CD4-positive, alpha-beta T cell (primary cell): ENCODE data around the gene SYDE2. TPM values are rescaled to one million over a fixed set of nuclear protein-coding genes. Genes with fewer than 3 reads are reported as not detected.
A peak's percentile ranks its signal among the peaks of the same experiment; 100 is the strongest.

Source experiments
- ATAC-seq: fragments of 200-7000 bp; cut with Tn5 transposase; one replicate; pipeline ENCODE4 v1.10.0; 2022; ENCODE audit warnings: mild to moderate bottlenecking; ENCODE audit not compliant: poor library complexity
- CTCF ChIA-PET: fragments of 350-600 bp; sonication (Branson Sonifier 250); formaldehyde crosslinking; loops from one replicate; lab custom pipeline; 2021; ENCODE audit warnings: antibody characterized with exemption, inconsistent platforms; lab: Charles Lee
- POLR2A ChIA-PET: fragments of 350-600 bp; sonication (Branson Sonifier 250); formaldehyde crosslinking; loops from one replicate; lab custom pipeline; 2021; ENCODE audit warnings: antibody characterized with exemption, inconsistent platforms; lab: Charles Lee
- DNase-seq, 14 experiments: peaks; one replicate each; pipeline ENCODE4 v3.0.0-alpha.2; 2013 to 2020; ENCODE audit warnings: mixed read lengths in 2 of 14
- H3K27ac ChIP-seq, 2 donors: one replicate each; pipeline versions ENCODE4 v1.5.1 to v1.7.0; 2013; ENCODE audit warnings: low read length in 2 of 2, low read depth in 1 of 2, mild to moderate bottlenecking in 1 of 2
- H3K27me3 ChIP-seq, 2 experiments: 1 replicate in 1 of 2; 2 replicates in 1 of 2; pipeline versions ENCODE4 v1.6.1 to v1.7.0; 2013; ENCODE audit warnings: low read length in 2 of 2, control low read depth in 1 of 2, mild to moderate bottlenecking in 1 of 2, moderate library complexity in 1 of 2; ENCODE audit not compliant: insufficient read depth in 2 of 2, control insufficient read depth in 1 of 2
- H3K36me3 ChIP-seq: one replicate; pipeline ENCODE4 v1.6.1; 2013; ENCODE audit warnings: low read length, control low read depth; ENCODE audit not compliant: insufficient read depth
- H3K4me1 ChIP-seq: one replicate; pipeline ENCODE4 v1.6.1; 2013; ENCODE audit warnings: low read length, control low read depth; ENCODE audit not compliant: insufficient read depth
- H3K4me3 ChIP-seq: one replicate; pipeline ENCODE4 v1.5.1; 2013; ENCODE audit warnings: mild to moderate bottlenecking, low read length, moderate library complexity
- H3K9me3 ChIP-seq, 2 experiments: 1 replicate in 1 of 2; 2 replicates in 1 of 2; pipeline versions ENCODE4 v1.6.1 to v1.7.0; 2013; ENCODE audit warnings: low read length in 2 of 2, mild to moderate bottlenecking in 2 of 2, control low read depth in 1 of 2, moderate library complexity in 1 of 2; ENCODE audit not compliant: control insufficient read depth in 1 of 2, insufficient read depth in 1 of 2
- H3K27ac Mint-ChIP-seq: one replicate; pipeline ENCODE4 v1.8.0; 2020; ENCODE audit warnings: mixed read lengths
- H3K27me3 Mint-ChIP-seq: one replicate; pipeline ENCODE4 v1.8.0; 2021; ENCODE audit warnings: mixed read lengths
- H3K36me3 Mint-ChIP-seq: one replicate; pipeline ENCODE4 v1.8.0; 2021; ENCODE audit warnings: low read depth, mixed read lengths
- H3K4me1 Mint-ChIP-seq: one replicate; pipeline ENCODE4 v1.8.0; 2021; ENCODE audit warnings: low read depth, mixed read lengths
- H3K4me3 Mint-ChIP-seq: one replicate; pipeline ENCODE4 v1.8.0; 2020; ENCODE audit warnings: mild to moderate bottlenecking, mixed read lengths
- H3K9me3 Mint-ChIP-seq: one replicate; pipeline ENCODE4 v1.8.0; 2020; ENCODE audit warnings: mixed read lengths
- CTCF ChIP-seq: fragments of 200-600 bp; IDR thresholded peaks from one replicate; pipeline ENCODE4 v1.8.0; 2022; ENCODE audit warnings: antibody characterized with exemption, mild to moderate bottlenecking
- intact Hi-C, 2 experiments: fragments of 100-400 bp; cut with DNase I in 1 of 2; cut with micrococcal nuclease in 1 of 2; formaldehyde crosslinking; loops; one replicate each; pipeline versions ENCODE4 v1.15.1 to v1.9.0; 2023 to 2025; cut with DNase I, micrococcal nuclease
- microRNA-seq: library from miRNA; unstranded; fragments of <30 nt; microRNA quantifications from one replicate; pipeline ENCODE4 v1.2.0, GENCODE V29; 2021; ENCODE audit warnings: borderline microRNAs expressed, borderline replicate concordance
- total RNA-seq, 174 experiments: library from RNA in 2 of 174; stranded (reverse) in 2 of 174; gene quantifications; one replicate each; pipeline ENCODE4 v1.2.3 and lab custom pipeline; 2021 to 2026

Gene SYDE2
- total RNA-seq, 2 experiments from 2014 or later: 6.4 to 6.9 TPM

- H3K27me3 Mint-ChIP-seq: peaks cover 1% of the 10 kb centered on the region
- no peak for ATAC-seq
- no peak overlapping the region for H3K27ac Mint-ChIP-seq
- TF ChIP-seq CTCF: no peak
- ChIA-PET POLR2A (no interaction called here), CTCF (no interaction called here)
- Histone ChIP-seq H3K27ac (no peak overlapping the region), H3K36me3 (no peaks in the 10 kb centered on the region), H3K27me3 (no peaks in the 10 kb centered on the region), H3K4me3 (no peak overlapping the region), H3K9me3 (no peaks in the 10 kb centered on the region), H3K4me1 (no peaks in the 10 kb centered on the region)
- no peak for DNase-seq
- H3K4me1 Mint-ChIP-seq: no peaks in the 10 kb centered on the region
- no peaks in the 10 kb centered on the region for H3K9me3 Mint-ChIP-seq
- no peaks in the 10 kb centered on the region for H3K36me3 Mint-ChIP-seq
- no peak overlapping the region for H3K4me3 Mint-ChIP-seq
- intact Hi-C loops: loop anchor here in 1 of 2 experiments (2.0 kb wide), 1 partner anchor 143 kb away; no protein-coding TSS in a partner anchor
These were observed 89.1 kb downstream of the SYDE2 start for GRCh38 chr1:85111695-85112094.

- Mint-ChIP-seq H3K4me1 (no peaks in the 10 kb centered on the region), H3K36me3 (no peaks in the 10 kb centered on the region), H3K27me3 (peaks cover 6% of the 10 kb centered on the region), H3K4me3 (no peak overlapping the region), H3K9me3 (no peaks in the 10 kb centered on the region), H3K27ac (no peak overlapping the region)
- H3K9me3 ChIP-seq: no peaks in the 10 kb centered on the region
- H3K27ac ChIP-seq: no peak overlapping the region
- intact Hi-C loops: loop anchor here (1.0 to 5.0 kb wide), 3 partner anchors 145 to 167 kb away; partner anchors contain the start of gene C1orf52 (in 1 of the 2)
- H3K4me3 ChIP-seq: no peak overlapping the region
- H3K4me1 ChIP-seq: no peaks in the 10 kb centered on the region
- H3K36me3 ChIP-seq: no peaks in the 10 kb centered on the region
- DNase-seq: peak in 13 of 14 experiments; percentile 14 to 73 (median 39)
- no peaks in the 10 kb centered on the region for H3K27me3 ChIP-seq
- POLR2A ChIA-PET: interaction anchor here (0.7 to 2.1 kb wide), 4 partner anchors 60 to 150 kb away, joined by 3 to 11 read pairs (median 4); partner anchors contain the start of gene C1orf52
- CTCF ChIA-PET: interaction anchor here (0.6 to 3.2 kb wide), 6 partner anchors 126 to 1781 kb away, joined by 3 to 23 read pairs (median 4); partner anchors contain the start of gene C1orf52
- TF ChIP-seq CTCF: peak; percentile 54
- ATAC-seq: peak; percentile 83
These were observed 91.3 kb downstream of the SYDE2 start for GRCh38 chr1:85109475-85109874.

Small RNA genes within 50 kb of the gene (microRNA-seq; reads per million reads assigned to microRNA genes)
- 0.61 reads per million for gene MIR4423

Other genes with a start within 250 kb of the SYDE2 start
- 1 to 10 TPM; 9.7 TPM for gene MCOLN2, start 203.9 kb downstream of the SYDE2 start, total RNA-seq
- gene MCOLN3, start 152.5 kb downstream of the SYDE2 start, total RNA-seq: under 1 TPM; 0.14 to 0.22 TPM
- 10 to 100 TPM; 62.4 to 66.6 TPM for gene C1orf52, start 58.6 kb upstream of the SYDE2 start, total RNA-seq
- 10 to 100 TPM; 50.0 to 52.0 TPM for gene BCL10, start 75.6 kb upstream of the SYDE2 start, total RNA-seq